Ishikawa (cell line): Measurements from ENCODE around the gene PARN.

ENCODE experiments used
- NFIC ChIP-seq: IDR thresholded peaks from 2 replicates; pipeline ENCODE4 v1.6.1; 2012
- TF ChIP-seq, protein P1 (sequence below): IDR thresholded peaks from 2 replicates; pipeline ENCODE4 v1.6.1; 2012; ENCODE audit warnings: low read depth, mild to moderate bottlenecking

DNA sequence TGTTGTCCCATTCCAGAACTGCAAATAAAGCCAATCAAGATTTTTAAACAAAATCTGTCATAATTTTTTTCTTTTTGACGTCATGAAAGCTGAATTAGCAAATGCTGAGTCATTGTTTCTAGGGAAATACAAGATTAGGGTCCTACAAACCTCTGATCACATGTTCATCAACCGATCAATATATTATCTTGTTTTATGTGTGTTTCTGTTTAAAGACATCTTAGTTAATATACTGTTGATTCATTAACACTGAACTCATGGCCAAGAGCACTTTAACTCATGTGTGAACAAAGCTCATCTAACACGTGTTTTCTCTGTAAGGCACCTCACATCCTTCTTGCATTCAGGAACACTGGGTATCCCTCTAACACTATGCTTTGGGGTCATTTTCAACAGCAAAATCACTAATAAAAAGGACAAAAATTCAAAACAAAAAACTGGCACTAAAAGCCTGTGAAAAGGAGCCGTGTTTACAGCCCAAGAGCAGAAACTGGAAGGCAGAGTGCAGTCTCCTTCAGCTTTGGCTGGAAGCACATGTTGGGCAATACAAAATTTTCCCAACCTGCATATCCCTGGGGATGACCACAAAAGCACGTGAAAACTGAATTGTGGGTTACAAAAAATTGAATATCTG is 102.5 kb downstream of the PARN start:
- TF ChIP-seq NFIC: no peak
- TF ChIP-seq, protein P1, sequence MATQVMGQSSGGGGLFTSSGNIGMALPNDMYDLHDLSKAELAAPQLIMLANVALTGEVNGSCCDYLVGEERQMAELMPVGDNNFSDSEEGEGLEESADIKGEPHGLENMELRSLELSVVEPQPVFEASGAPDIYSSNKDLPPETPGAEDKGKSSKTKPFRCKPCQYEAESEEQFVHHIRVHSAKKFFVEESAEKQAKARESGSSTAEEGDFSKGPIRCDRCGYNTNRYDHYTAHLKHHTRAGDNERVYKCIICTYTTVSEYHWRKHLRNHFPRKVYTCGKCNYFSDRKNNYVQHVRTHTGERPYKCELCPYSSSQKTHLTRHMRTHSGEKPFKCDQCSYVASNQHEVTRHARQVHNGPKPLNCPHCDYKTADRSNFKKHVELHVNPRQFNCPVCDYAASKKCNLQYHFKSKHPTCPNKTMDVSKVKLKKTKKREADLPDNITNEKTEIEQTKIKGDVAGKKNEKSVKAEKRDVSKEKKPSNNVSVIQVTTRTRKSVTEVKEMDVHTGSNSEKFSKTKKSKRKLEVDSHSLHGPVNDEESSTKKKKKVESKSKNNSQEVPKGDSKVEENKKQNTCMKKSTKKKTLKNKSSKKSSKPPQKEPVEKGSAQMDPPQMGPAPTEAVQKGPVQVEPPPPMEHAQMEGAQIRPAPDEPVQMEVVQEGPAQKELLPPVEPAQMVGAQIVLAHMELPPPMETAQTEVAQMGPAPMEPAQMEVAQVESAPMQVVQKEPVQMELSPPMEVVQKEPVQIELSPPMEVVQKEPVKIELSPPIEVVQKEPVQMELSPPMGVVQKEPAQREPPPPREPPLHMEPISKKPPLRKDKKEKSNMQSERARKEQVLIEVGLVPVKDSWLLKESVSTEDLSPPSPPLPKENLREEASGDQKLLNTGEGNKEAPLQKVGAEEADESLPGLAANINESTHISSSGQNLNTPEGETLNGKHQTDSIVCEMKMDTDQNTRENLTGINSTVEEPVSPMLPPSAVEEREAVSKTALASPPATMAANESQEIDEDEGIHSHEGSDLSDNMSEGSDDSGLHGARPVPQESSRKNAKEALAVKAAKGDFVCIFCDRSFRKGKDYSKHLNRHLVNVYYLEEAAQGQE: no peak
